Mesenchymal stem cell (in vitro differentiated cells and primary cell): ENCODE results near the gene OR2B2.

Experiments used
- DNase-seq: peaks from one replicate; pipeline ENCODE4 v3.0.0-alpha.2; 2013
- H2AFZ ChIP-seq: one replicate; pipeline ENCODE4 v1.6.1; 2013; ENCODE audit warnings: low read depth, mild to moderate bottlenecking, control low read depth, inconsistent platforms, low read length, moderate library complexity
- H2AK5ac ChIP-seq: 2 replicates; pipeline ENCODE4 v1.6.1; 2013; ENCODE audit warnings: low read length, moderate library complexity, mild to moderate bottlenecking, inconsistent platforms; ENCODE audit not compliant: severe bottlenecking
- H2BK120ac ChIP-seq: one replicate; pipeline ENCODE4 v1.6.1; 2013; ENCODE audit warnings: low read depth, mild to moderate bottlenecking, inconsistent platforms, low read length, moderate library complexity
- H2BK12ac ChIP-seq, 2 experiments: one replicate each; pipeline ENCODE4 v1.6.1; 2013; ENCODE audit warnings: inconsistent platforms in 2 of 2, low read length in 2 of 2, mild to moderate bottlenecking in 2 of 2, moderate library complexity in 2 of 2, control low read depth in 1 of 2
- H2BK15ac ChIP-seq: one replicate; pipeline ENCODE4 v1.6.1; 2013; ENCODE audit warnings: mild to moderate bottlenecking, low read depth, inconsistent platforms; ENCODE audit not compliant: poor library complexity, severe bottlenecking
- H2BK5ac ChIP-seq: 2 replicates; pipeline ENCODE4 v1.6.1; 2013; ENCODE audit warnings: low read depth, mild to moderate bottlenecking, low read length, control low read depth, inconsistent platforms; ENCODE audit not compliant: poor library complexity, severe bottlenecking
- H3K14ac ChIP-seq, 2 experiments: one replicate each; pipeline ENCODE4 v1.6.1; 2013; ENCODE audit warnings: inconsistent platforms in 2 of 2, low read length in 2 of 2, control low read depth in 1 of 2, mild to moderate bottlenecking in 1 of 2, moderate library complexity in 1 of 2
- H3K18ac ChIP-seq, 2 experiments: one replicate each; pipeline ENCODE4 v1.6.1; 2013; ENCODE audit warnings: inconsistent platforms in 2 of 2, low read length in 2 of 2, control low read depth in 1 of 2, low read depth in 1 of 2, mild to moderate bottlenecking in 1 of 2
- H3K23ac ChIP-seq, 2 experiments: one replicate each; pipeline ENCODE4 v1.6.1; 2013; ENCODE audit warnings: inconsistent platforms in 2 of 2, low read length in 2 of 2, mild to moderate bottlenecking in 2 of 2, moderate library complexity in 2 of 2, control low read depth in 1 of 2
- H3K27ac ChIP-seq: 2 replicates; pipeline ENCODE4 v1.5.1; 2013; ENCODE audit warnings: mild to moderate bottlenecking, moderate library complexity, low read length, control low read depth, inconsistent platforms; ENCODE audit not compliant: poor library complexity, severe bottlenecking
- H3K27me3 ChIP-seq, 2 experiments: 2 replicates each; pipeline versions ENCODE4 v1.6.1 to v1.7.0; 2013; ENCODE audit warnings: low read length in 2 of 2, mild to moderate bottlenecking in 2 of 2, moderate library complexity in 2 of 2, control low read depth in 1 of 2, inconsistent platforms in 1 of 2; ENCODE audit not compliant: control insufficient read depth in 1 of 2, insufficient read depth in 1 of 2
- H3K36me3 ChIP-seq, 2 experiments: 2 replicates each; pipeline versions ENCODE4 v1.6.1 to v1.7.0; 2013; ENCODE audit warnings: low read length in 2 of 2, control low read depth in 1 of 2, inconsistent platforms in 1 of 2, low read depth in 1 of 2, mild to moderate bottlenecking in 1 of 2; ENCODE audit not compliant: insufficient read depth in 2 of 2, control insufficient read depth in 1 of 2
- H3K4ac ChIP-seq, 2 experiments: one replicate each; pipeline ENCODE4 v1.6.1; 2013; ENCODE audit warnings: inconsistent platforms in 2 of 2, low read length in 2 of 2, mild to moderate bottlenecking in 2 of 2, moderate library complexity in 2 of 2, control low read depth in 1 of 2, low read depth in 1 of 2
- H3K4me1 ChIP-seq: 2 replicates; pipeline ENCODE4 v1.6.1; 2013; ENCODE audit warnings: low read depth, low read length, control low read depth; ENCODE audit not compliant: control insufficient read depth, insufficient read depth
- H3K4me2 ChIP-seq: 2 replicates; pipeline ENCODE4 v1.6.1; 2013; ENCODE audit warnings: low read length, mild to moderate bottlenecking, inconsistent platforms; ENCODE audit not compliant: poor library complexity, severe bottlenecking
- H3K4me3 ChIP-seq, 2 experiments: 2 replicates each; pipeline versions ENCODE4 v1.5.1 to v1.7.0; 2013; ENCODE audit warnings: low read length in 2 of 2, mild to moderate bottlenecking in 2 of 2, control low read depth in 1 of 2, low read depth in 1 of 2; ENCODE audit not compliant: insufficient read depth in 1 of 2
- H3K79me1 ChIP-seq: replicated peaks from 2 replicates; pipeline ENCODE4 v1.6.1; 2013; ENCODE audit warnings: mild to moderate bottlenecking, control low read depth, low read length, inconsistent platforms; ENCODE audit not compliant: poor library complexity, severe bottlenecking
- H3K9ac ChIP-seq: 2 replicates; pipeline ENCODE4 v1.7.0; 2013; ENCODE audit warnings: mild to moderate bottlenecking, low read length, moderate library complexity
- H3K9me3 ChIP-seq: 2 replicates; pipeline ENCODE4 v1.7.0; 2013; ENCODE audit warnings: mild to moderate bottlenecking, low read length; ENCODE audit not compliant: control insufficient read depth
- H4K8ac ChIP-seq: one replicate; pipeline ENCODE4 v1.6.1; 2013; ENCODE audit warnings: inconsistent platforms, mild to moderate bottlenecking, low read length, moderate library complexity
- H4K91ac ChIP-seq: one replicate; pipeline ENCODE4 v1.6.1; 2013; ENCODE audit warnings: mild to moderate bottlenecking, low read length, inconsistent platforms
- WGBS: methylation state at CpG from one replicate; pipeline ENCODE4 v1.1.7; 2013; ENCODE audit warnings: mixed read lengths; 5-methylcytosine and 5-hydroxymethylcytosine counted together

Gene OR2B2

GRCh38 chr6:27899543-27899942, 12.7 kb downstream of the OR2B2 start:
- Histone ChIP-seq H2AK5ac (no peak overlapping the region), H3K27me3 (no peaks in the 10 kb centered on the region), H3K18ac (no peak overlapping the region), H2BK12ac (no peak overlapping the region), H3K9me3 (no peaks in the 10 kb centered on the region), H3K23ac (no peak overlapping the region), H4K8ac (no peak overlapping the region), H3K4me2 (no peak overlapping the region), H3K4ac (no peak overlapping the region), H3K4me1 (no peaks in the 10 kb centered on the region), H4K91ac (no peak overlapping the region), H3K27ac (no peak overlapping the region), H3K4me3 (no peak overlapping the region), H3K9ac (no peak overlapping the region), H2AFZ (no peak overlapping the region), H3K79me1 (no peaks in the 10 kb centered on the region), H2BK120ac (no peak overlapping the region), H2BK15ac (no peak overlapping the region), H3K14ac (no peak overlapping the region), H2BK5ac (no peak overlapping the region), H3K36me3 (no peaks in the 10 kb centered on the region)
- DNase-seq = no peak

- 73% methylated on average over 2 of the region's 3 CpGs for WGBS
- Histone ChIP-seq H3K14ac (no peak overlapping the region), H2AFZ (no peak overlapping the region), H3K4me3 (no peak overlapping the region), H3K18ac (no peak overlapping the region), H3K23ac (no peak overlapping the region), H3K9ac (no peak overlapping the region), H3K36me3 (no peaks in the 10 kb centered on the region), H2AK5ac (no peak overlapping the region), H4K91ac (no peak overlapping the region), H2BK120ac (no peak overlapping the region), H3K4me1 (peaks cover 5% of the 10 kb centered on the region), H3K4me2 (no peak overlapping the region), H2BK12ac (no peak overlapping the region), H4K8ac (no peak overlapping the region), H3K9me3 (no peaks in the 10 kb centered on the region), H2BK15ac (no peak overlapping the region), H2BK5ac (no peak overlapping the region), H3K27ac (no peak overlapping the region), H3K4ac (no peak overlapping the region), H3K79me1 (no peaks in the 10 kb centered on the region), H3K27me3 (no peaks in the 10 kb centered on the region)
- DNase-seq = no peak
Observed at GRCh38 chr6:27897580-27898206, 14.5 kb downstream of the OR2B2 start.

- DNase-seq = no peak
- H3K4ac ChIP-seq = peak overlapping the region in 1 of 2 experiments; percentile 20
- H3K27me3 ChIP-seq = no peaks in the 10 kb centered on the region
- H3K23ac ChIP-seq = no peak overlapping the region
- no peaks in the 10 kb centered on the region for H3K79me1 ChIP-seq
- no peak overlapping the region for H2AFZ ChIP-seq
- no peak overlapping the region for H3K14ac ChIP-seq
- H3K27ac ChIP-seq = no peak overlapping the region
- H4K8ac ChIP-seq = no peak overlapping the region
- H2BK12ac ChIP-seq = no peak overlapping the region
- H3K18ac ChIP-seq = no peak overlapping the region
- peak overlapping the region; percentile 94 for H3K9ac ChIP-seq
- peaks cover 6% of the 10 kb centered on the region for H3K4me1 ChIP-seq
- H2BK120ac ChIP-seq = no peak overlapping the region
- H4K91ac ChIP-seq = no peak overlapping the region
- no peak overlapping the region for H2BK5ac ChIP-seq
- WGBS = 100% methylated on average over 2 of the region's 4 CpGs
- no peaks in the 10 kb centered on the region for H3K36me3 ChIP-seq
- H3K4me3 ChIP-seq = no peak overlapping the region
- H2AK5ac ChIP-seq = no peak overlapping the region
- H2BK15ac ChIP-seq = no peak overlapping the region
- no peak overlapping the region for H3K4me2 ChIP-seq
- no peaks in the 10 kb centered on the region for H3K9me3 ChIP-seq
Observed at GRCh38 chr6:27896398-27896796, 15.8 kb downstream of the OR2B2 start.

- under 1% methylated on average over 27 of the region's 28 CpGs for WGBS
Observed at GRCh38 chr6:27894839-27895762, 17.1 kb downstream of the OR2B2 start.

More at GRCh38 chr6:27894839-27895762, 17.1 kb downstream of the OR2B2 start:
- Histone ChIP-seq H4K8ac (no peak overlapping the region), H3K27me3 (no peaks in the 10 kb centered on the region), H3K9ac (peak overlapping the region; percentile 94), H2AFZ (peak overlapping the region; percentile 33), H2BK120ac (no peak overlapping the region), H3K36me3 (no peaks in the 10 kb centered on the region), H3K4ac (peak overlapping the region in 1 of 2 experiments; percentile 11), H3K79me1 (no peaks in the 10 kb centered on the region), H3K18ac (peak overlapping the region; percentile 29 to 52), H2BK5ac (no peak overlapping the region), H3K9me3 (no peaks in the 10 kb centered on the region), H3K14ac (no peak overlapping the region), H2BK15ac (no peak overlapping the region), H2AK5ac (no peak overlapping the region), H3K4me2 (peak overlapping the region; percentile 92), H3K27ac (peak overlapping the region; percentile 60), H4K91ac (no peak overlapping the region), H3K4me1 (peaks cover 10% of the 10 kb centered on the region), H3K4me3 (peak overlapping the region; percentile 48 to 93), H3K23ac (no peak overlapping the region), H2BK12ac (no peak overlapping the region)
- DNase-seq = peak; percentile 90
